Tibial nerve (tissue), 4 donors: ENCODE measurements around the gene PTK7.

Source experiments
- CTCF ChIP-seq, 5 experiments: fragments of 200-600 bp in 3 of 5; fragments of 450-650 bp in 2 of 5; sonication (generic) in 3 of 5; IDR thresholded peaks; one replicate each; pipeline ENCODE4 v1.5.1; 2016 to 2019; ENCODE audit warnings: antibody characterized with exemption in 5 of 5, mild to moderate bottlenecking in 3 of 5, moderate library complexity in 2 of 5
- EP300 ChIP-seq, 2 donors: sonication (generic); formaldehyde crosslinking; IDR thresholded peaks; one replicate each; pipeline ENCODE4 v1.6.1; 2017; ENCODE audit warnings: antibody characterized with exemption in 2 of 2, mild to moderate bottlenecking in 1 of 2
- POLR2A ChIP-seq, 2 donors: fragments of 450-650 bp; IDR thresholded peaks; one replicate each; pipeline ENCODE4 v1.6.1; 2017; ENCODE audit warnings: antibody characterized with exemption in 2 of 2, mild to moderate bottlenecking in 2 of 2, moderate library complexity in 2 of 2

DNA sequence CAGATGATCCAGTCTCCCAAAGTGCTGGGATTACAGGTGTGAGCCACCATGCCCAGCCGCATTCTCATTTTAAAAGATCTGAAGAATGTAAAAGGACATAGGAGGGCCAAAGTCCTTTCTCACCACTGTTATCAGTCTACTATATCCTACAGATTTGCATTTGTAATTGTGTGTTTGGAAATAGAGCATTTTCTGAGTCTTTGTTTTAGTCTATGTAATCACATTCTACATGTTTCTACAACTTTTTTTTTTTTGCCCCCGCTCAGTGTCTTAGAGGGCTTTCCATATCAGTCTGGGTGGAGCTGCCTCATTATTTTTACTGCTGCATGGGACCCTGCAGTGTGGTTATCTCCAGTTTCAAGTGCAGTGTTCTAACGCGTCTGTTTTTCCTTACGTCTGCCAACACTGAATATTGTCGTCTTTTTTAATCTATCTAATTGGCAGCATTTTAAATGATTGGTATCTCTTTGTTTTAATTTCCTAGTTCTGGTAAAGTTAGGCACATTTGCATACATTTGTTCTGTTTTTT lies 113.7 kb downstream of the PTK7 start:
- TF ChIP-seq CTCF (IDR thresholded peaks at IDR 0.05), result no peak
- TF ChIP-seq POLR2A (IDR thresholded peaks at IDR 0.05), result no peak
- no peak for TF ChIP-seq EP300 (IDR thresholded peaks at IDR 0.05)
